Kidney (tissue), 14 donors: ENCODE measurements around the gene HEG1. TPM values are rescaled to one million over a fixed set of nuclear protein-coding genes. Genes with fewer than 3 reads are reported as not detected.
A peak's percentile ranks its signal among the peaks of the same experiment; 100 is the strongest.

Source experiments
- DNase-seq, 5 donors: peaks; one replicate each; pipeline ENCODE4 v3.0.0-alpha.2; 2013 to 2020
- FAIRE-seq: peaks from 2 replicates; lab custom pipeline; 2012; peaks lifted over from hg19 to GRCh38; lab: Jason Lieb, UNC
- H3K27ac ChIP-seq, 2 donors: one replicate each; pipeline ENCODE4 v1.7.0; 2013; ENCODE audit warnings: low read depth in 2 of 2, low read length in 2 of 2, inconsistent platforms in 1 of 2
- H3K27me3 ChIP-seq: one replicate; pipeline ENCODE4 v1.7.1; 2013; ENCODE audit warnings: low read length, inconsistent platforms; ENCODE audit not compliant: control insufficient read depth, insufficient read depth
- H3K36me3 ChIP-seq, 3 donors: one replicate each; pipeline versions ENCODE4 v1.7.0 to v1.7.1; 2013; ENCODE audit warnings: low read length in 3 of 3, control low read depth in 1 of 3, inconsistent platforms in 1 of 3; ENCODE audit not compliant: insufficient read depth in 3 of 3, control insufficient read depth in 2 of 3
- H3K4me1 ChIP-seq, 3 donors: one replicate each; pipeline versions ENCODE4 v1.7.0 to v1.7.1; 2013; ENCODE audit warnings: low read length in 3 of 3, inconsistent platforms in 1 of 3, low read depth in 1 of 3; ENCODE audit not compliant: control insufficient read depth in 2 of 3, insufficient read depth in 2 of 3
- H3K4me3 ChIP-seq, 3 donors: one replicate each; pipeline versions ENCODE4 v1.7.0 to v1.8.1; 2013; ENCODE audit warnings: low read length in 3 of 3, control low read depth in 1 of 3, inconsistent platforms in 1 of 3
- H3K9ac ChIP-seq, 3 donors: one replicate each; pipeline versions ENCODE4 v1.7.0 to v1.7.1; 2013; ENCODE audit warnings: low read length in 3 of 3, control low read depth in 1 of 3, inconsistent platforms in 1 of 3
- H3K9me3 ChIP-seq, 3 donors: one replicate each; pipeline versions ENCODE4 v1.7.0 to v1.7.1; 2013; ENCODE audit warnings: low read length in 3 of 3, control low read depth in 1 of 3, inconsistent platforms in 1 of 3; ENCODE audit not compliant: control insufficient read depth in 2 of 3, insufficient read depth in 1 of 3
- intact Hi-C: fragments of 100-400 bp; cut with DNase I; formaldehyde crosslinking; loops from one replicate; pipeline ENCODE4 v1.11.1; 2022
- polyA plus RNA-seq: library from polyadenylated mRNA; stranded (reverse); fragments of 350-450 nt; fragmentation: Illumina TruSeq; extraction: RNeasy Lipid Tissue Mini Kit (QIAGEN cat#74804); gene quantifications from one replicate; pipeline ENCODE4 v1.2.3, GENCODE V29; 2014; ENCODE audit warnings: low read depth, low replicate concordance; ENCODE audit not compliant: insufficient read depth
- total RNA-seq: library from RNA; stranded (reverse); fragmentation: NEBNext Ultra II Directional; extraction: Animal tissue kit (Norgen Biotek cat#: 25700); gene quantifications from one replicate; pipeline ENCODE4 v1.2.1, GENCODE V29; 2021
- TF ChIP-seq, protein P1 (sequence below): IDR thresholded peaks from 3 replicates; pipeline ENCODE4 v1.5.1; 2012; ENCODE audit warnings: mild to moderate bottlenecking, moderate library complexity, borderline replicate concordance; ENCODE audit not compliant: insufficient read depth; ENCODE audit errors: extremely low read depth
- donor health status: control.
- donor health status: control.
- donor health status: control.
- donor health status: control.
- donor health status: control.
- donor health status: DM: yes; HTN: yes; CAD: no.
- donor health status: Normal renal cell carcinoma (clear cell type).

The HEG1 gene
- total and polyA plus RNA-seq, 2 donors from 2014 or later = 10.3 to 96.3 TPM

DNA sequence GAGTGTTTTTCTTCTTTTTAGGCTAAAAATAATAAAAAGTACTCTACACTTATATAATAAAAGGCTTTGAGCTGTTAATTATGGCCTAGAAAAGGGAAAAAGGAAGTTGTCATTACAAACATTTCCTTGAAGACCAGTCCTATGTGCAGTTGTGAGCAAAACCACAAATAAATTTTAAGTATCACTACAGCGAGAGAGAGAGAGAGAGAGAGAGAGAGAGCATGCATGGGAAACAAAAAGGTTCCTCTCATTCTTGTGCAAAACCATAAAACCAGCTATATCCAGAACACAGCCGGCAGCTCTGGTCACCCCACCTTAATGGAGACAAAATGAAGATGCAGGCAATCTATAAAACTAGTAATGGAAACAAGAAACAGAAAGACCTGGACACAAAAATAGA lies 33.6 kb downstream of the HEG1 start:
- no peak for FAIRE-seq
- intact Hi-C loops = no loop called here
- no peaks in the 10 kb centered on the region for H3K4me1 ChIP-seq

DNA sequence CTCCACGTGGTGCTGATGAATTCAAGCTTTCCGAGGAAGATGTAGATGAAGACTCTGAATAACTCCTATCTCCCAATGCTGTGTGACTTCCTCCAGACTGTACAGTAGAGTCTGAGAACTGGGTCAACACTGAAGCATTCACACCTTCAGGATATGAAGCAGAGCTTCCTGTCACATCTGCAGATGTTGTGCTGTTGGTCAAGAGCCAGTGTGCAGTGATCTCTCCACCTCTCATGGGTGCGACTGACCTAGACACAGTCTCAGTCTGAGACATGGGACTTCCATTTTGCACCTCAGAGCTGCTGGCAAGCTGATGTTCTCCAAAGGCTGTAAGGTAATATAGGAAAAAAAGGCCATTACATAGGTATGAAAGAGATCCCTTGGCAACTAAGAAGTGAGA lies 36.5 kb downstream of the HEG1 start:
- intact Hi-C loops = no loop called here
- H3K4me3 ChIP-seq = no peak overlapping the region
- no peak for DNase-seq
- no peaks in the 10 kb centered on the region for H3K4me1 ChIP-seq
- TF ChIP-seq, protein P1, sequence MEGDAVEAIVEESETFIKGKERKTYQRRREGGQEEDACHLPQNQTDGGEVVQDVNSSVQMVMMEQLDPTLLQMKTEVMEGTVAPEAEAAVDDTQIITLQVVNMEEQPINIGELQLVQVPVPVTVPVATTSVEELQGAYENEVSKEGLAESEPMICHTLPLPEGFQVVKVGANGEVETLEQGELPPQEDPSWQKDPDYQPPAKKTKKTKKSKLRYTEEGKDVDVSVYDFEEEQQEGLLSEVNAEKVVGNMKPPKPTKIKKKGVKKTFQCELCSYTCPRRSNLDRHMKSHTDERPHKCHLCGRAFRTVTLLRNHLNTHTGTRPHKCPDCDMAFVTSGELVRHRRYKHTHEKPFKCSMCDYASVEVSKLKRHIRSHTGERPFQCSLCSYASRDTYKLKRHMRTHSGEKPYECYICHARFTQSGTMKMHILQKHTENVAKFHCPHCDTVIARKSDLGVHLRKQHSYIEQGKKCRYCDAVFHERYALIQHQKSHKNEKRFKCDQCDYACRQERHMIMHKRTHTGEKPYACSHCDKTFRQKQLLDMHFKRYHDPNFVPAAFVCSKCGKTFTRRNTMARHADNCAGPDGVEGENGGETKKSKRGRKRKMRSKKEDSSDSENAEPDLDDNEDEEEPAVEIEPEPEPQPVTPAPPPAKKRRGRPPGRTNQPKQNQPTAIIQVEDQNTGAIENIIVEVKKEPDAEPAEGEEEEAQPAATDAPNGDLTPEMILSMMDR = no peak
- no peak for FAIRE-seq
- H3K27me3 ChIP-seq = no peaks in the 10 kb centered on the region
- no peak overlapping the region for H3K9ac ChIP-seq
- H3K9me3 ChIP-seq = no peaks in the 10 kb centered on the region
- H3K27ac ChIP-seq = no peak overlapping the region
- H3K36me3 ChIP-seq = peaks cover 4 to 10% (median 7%) of the 10 kb centered on the region in 3 donors

More for the DNA sequence above, 33.6 kb downstream of the HEG1 start:
- TF ChIP-seq, protein P1 = no peak
- H3K27ac ChIP-seq = no peak overlapping the region
- no peak overlapping the region for H3K9ac ChIP-seq
- peak in 1 of 5 donors; percentile 40 for DNase-seq
- no peaks in the 10 kb centered on the region for H3K27me3 ChIP-seq
- no peaks in the 10 kb centered on the region for H3K9me3 ChIP-seq
- H3K36me3 ChIP-seq = peaks cover 7 to 10% (median 8%) of the 10 kb centered on the region in 3 donors
- no peak overlapping the region for H3K4me3 ChIP-seq

DNA sequence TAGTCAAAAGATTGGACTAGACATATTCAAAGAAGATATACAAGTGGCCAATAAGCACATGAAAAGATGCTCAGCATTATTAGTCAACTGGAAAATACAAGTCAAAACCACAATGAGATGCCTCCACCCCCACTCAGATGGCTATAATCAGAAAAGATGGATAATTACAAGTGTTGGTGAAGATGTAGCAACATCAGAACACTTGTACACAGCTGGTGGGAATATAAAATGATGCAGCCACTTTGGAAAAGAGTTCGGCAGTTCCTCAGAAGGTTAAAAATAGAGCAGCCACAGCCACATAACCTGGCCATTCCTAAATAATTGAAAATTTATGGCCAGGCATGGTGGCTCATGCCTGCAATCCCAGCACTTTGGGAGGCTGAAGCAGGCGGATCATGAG lies 38.4 kb downstream of the HEG1 start:
- intact Hi-C loops = no loop called here
- Histone ChIP-seq H3K27ac (no peak overlapping the region), H3K27me3 (no peaks in the 10 kb centered on the region), H3K9me3 (no peaks in the 10 kb centered on the region), H3K36me3 (peaks cover 6 to 22% (median 21%) of the 10 kb centered on the region in 3 donors), H3K9ac (no peak overlapping the region), H3K4me1 (no peaks in the 10 kb centered on the region), H3K4me3 (no peak overlapping the region)
- TF ChIP-seq, protein P1 = no peak
- DNase-seq = no peak
- no peak for FAIRE-seq
